Activated naive CD4-positive, alpha-beta T cell (primary cell): ENCODE results near the gene DCP2.

Experiments used
- DNase-seq, 4 experiments: peaks; one replicate each; lab custom pipeline; 2025; lab: John Stamatoyannopoulos, UW

DCP2 gene

GRCh38 chr5:113022661-113023060 is 46.1 kb downstream of the DCP2 start:
- DNase-seq: no peak

- no peak for DNase-seq
Observed at GRCh38 chr5:113024076-113024697, 47.6 kb downstream of the DCP2 start.

DNA sequence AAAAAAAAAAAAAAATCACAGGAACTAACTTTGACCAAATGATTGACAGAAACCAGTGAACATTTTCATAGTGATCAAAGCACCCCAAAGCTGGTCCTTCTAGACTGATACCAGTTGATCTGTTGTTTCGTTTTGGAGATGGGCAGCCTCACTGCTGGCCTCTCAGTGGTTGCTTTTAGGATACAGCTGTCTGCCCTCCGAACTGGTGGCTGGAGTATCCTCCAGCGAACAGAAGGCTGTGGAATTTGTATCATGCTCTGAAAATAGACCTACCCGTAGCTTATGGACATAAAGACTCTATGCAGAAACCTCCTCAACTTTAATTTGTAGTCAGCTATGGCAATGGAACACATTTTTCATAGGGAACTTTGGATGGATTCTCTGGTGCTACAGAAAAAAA is 49.0 kb downstream of the DCP2 start:
- DNase-seq: no peak

- no peak for DNase-seq
Observed at GRCh38 chr5:113026211-113026610, 49.6 kb downstream of the DCP2 start.

DNA sequence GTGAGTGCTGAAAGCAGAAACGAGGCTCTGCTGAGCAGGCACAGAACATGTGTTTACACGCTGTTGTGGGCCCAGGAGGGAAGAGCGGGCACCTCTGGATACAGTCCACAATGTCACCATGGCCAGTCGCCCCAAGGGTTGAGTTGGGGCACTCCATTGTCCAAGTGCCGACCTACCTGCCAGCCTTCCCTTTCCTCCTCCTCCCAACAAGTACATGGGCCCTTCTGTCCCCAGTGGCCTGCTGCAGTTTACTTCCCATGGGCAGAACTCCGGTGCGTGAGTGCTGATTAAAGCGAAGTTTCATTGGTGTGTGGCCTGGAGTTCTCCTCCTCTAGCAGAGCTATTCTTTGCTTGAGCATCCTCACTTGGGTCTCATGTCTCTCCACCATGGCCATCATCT is 50.4 kb downstream of the DCP2 start:
- DNase-seq: no peak

DNA sequence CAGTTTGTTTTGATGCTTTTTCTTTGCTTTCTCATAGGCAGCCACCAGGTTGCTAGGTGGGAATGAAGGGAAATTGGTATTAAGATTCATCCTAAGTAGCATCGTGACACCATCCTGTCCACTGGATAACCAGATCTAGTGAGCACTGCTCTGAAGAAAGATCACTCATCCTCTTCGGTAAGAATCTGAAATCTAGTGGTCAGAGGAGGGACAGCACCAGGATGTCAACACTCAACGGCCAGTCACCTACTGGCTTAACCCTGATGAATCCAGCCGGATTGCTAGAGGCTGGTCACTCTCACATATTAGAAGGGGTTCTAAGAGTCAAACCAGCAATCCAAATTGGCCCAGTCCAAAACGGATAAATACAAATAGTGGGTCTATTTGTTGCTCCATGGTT is 50.8 kb downstream of the DCP2 start:
- DNase-seq: no peak

GRCh38 chr5:113029614-113030013 is 53.0 kb downstream of the DCP2 start:
- no peak for DNase-seq

- DNase-seq: no peak
Observed at GRCh38 chr5:113031104-113031503, 54.5 kb downstream of the DCP2 start.

- no peak for DNase-seq
Observed at GRCh38 chr5:113031557-113031956, 55.0 kb downstream of the DCP2 start.

DNA sequence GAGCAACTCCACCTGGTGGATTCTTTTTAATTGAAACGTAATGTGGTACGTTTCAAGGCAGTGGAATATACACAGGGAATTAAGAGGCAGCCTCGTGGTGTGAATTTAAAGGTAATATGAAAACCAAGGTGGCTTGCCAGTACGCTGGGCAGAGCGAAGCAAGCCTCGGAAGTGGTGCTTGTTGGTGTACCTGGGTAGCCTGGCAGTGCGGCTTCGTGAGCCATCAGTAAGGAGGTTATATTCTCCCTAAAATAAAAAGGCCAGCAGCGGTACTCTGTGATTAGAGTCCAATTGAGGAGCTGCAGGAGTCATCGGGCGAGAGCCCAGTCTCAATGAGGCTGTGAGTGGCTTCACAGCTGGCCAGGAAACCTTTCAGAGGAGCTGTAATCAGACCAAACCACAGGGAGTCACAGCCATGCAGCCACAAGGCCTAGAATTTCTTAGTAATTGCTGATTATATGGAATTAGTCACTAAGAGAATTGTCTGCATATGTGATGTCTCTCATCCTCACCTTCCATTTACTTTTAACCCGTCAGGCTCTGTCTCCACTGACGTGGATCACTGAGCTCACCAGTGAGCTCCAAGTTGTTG is 57.7 kb downstream of the DCP2 start:
- no peak for DNase-seq

DNA sequence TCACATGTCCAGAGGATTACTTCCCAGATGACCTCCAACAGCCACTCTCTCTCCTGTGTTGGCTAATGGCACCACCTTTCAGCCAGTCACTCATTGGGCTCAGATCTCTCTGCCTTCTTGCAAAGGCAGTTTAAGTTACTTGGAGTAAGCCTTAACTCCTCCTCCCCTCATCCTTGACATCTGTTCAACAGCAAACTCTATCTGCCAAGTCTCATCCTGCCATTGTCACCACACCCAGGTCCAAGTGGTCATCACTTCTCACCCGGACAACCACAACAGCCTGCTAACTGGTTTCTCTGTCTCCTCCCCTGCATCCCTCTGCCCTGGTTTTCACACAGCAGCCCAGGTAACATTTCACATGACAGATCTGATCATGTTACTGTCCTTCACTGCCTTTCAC is 58.5 kb downstream of the DCP2 start:
- no peak for DNase-seq

DNA sequence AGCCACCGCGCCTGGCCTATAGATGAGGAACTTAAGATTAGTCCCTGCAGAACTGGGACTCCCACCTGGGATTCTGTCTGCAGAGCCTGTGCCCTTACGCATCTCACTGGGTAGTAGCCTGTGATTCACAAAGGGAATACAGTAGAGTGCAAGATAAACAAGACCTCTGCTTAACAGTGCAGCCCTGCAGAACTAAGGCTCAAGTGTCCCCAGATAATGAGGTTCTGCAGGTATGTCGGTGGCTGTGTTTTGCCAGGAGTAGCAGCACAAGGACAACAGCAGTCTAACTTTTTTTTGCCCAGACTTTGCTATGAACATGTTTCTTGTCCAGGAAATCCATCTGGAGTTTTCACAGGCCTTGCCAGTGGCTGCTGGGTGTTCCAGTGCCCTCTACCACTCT is 59.7 kb downstream of the DCP2 start:
- no peak for DNase-seq

DNA sequence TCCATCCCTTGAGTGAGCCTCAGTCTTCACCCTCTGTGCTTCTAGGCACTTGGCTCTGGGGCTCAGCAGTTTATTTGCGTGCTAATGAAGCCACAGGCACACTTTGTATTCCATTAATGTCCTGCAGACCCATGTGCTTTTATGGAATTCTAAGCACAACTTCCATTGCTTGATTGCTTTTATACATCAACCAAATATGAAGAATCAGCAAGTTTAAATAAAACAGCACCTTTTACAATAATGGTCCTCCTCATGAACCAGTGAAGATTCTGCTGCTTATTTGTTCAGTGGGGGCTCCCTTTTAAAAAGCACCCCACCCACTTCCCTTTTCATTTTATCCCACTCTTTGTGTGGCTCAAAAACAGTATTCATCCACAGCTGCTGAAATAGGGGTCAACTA is 60.2 kb downstream of the DCP2 start:
- DNase-seq: no peak

- DNase-seq: no peak
Observed at GRCh38 chr5:113038136-113038535, 61.5 kb downstream of the DCP2 start.

DNA sequence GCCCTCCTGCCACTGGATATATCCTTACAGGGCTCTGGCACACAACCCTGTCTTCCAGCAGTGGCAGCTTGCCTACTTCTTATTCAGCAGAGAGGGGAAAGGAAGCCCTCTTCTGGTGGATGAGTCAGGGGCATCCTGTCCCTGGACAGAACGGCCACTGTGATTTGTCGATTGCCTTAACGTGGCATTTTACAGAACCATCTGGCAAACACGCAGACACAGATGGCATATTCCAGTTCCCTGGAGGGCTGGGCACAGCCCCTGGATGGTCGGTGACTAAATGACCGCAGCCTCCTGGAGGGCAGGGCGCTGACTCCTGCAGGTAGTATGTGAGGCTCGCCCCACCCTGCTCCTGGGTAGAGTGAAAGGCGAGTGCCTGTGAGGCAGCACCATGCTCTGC is 62.1 kb downstream of the DCP2 start:
- DNase-seq: no peak

DNA sequence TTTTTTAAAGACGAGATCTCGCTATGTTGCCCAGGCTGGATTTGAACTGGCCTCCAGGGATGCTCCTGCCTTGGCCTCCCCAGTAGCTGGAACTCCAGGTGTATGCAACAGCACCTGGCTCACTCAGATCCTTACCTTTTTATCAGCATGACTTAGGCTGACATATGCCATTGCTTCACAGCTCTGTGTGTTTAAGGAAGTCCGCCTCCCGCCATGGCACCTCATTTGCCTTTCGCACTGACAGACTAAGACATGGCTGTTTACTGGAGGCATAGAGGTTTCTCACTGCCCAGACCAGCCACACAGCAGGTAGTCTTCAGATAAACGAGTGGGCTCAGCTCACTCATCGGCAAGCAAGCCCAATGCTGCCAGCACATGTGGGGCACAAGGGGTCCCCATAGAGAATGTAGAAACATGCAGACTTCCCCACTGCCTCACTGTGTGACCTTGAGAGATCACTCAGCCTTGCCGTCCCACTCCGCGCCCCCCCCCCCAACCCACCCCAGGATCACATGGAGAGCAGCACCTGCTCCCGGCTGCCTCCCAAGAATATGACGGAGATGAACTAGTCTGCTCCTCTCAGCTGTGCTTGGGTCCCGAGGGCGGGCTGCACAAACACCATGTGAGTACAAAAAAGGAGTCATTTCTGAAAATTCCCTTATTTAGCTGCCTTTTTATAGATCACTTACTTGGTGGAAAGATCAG is 62.8 kb downstream of the DCP2 start:
- DNase-seq: no peak

DNA sequence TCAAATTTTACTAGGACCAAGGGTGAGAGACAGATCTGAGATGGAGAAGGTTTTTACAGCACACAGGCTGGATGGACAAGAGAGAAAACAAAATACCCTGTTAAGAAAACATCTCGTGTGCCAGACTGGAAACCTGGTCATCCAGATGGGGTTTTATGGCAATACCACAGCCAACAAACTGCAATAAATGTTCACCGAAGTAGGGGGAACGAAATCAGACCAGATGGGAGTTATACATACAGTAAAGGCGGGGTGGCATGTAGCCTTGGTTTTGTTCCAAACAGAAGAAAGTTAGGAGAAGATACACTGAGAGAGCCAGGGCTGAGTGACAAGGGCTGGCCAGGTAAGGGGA is 63.3 kb downstream of the DCP2 start:
- DNase-seq: no peak

- DNase-seq: no peak
Observed at GRCh38 chr5:113040672-113041260, 64.2 kb downstream of the DCP2 start.

GRCh38 chr5:113042491-113043243 is 66.1 kb downstream of the DCP2 start:
- DNase-seq: no peak

DNA sequence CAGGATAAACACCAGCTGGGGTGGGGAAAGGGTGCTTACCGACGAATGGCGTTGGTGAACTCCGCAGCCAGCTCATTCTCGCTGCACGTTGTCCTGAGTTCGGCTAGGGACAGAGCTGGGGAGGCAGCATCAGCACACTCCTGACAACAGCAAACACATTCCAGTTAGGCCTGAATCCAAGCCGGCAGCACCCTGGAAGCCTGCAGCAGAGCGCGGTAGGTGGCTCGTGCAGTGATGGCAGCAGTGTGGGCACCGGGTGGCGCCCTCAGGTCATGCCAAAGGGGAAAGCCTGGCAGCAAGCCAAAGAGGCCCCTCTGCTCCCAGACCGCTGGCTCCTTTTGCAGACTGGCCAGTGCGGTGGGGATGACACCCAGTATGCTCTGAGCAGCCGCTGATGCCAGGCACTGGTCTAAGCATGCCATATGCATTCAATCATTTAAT is 66.9 kb downstream of the DCP2 start:
- no peak for DNase-seq

- DNase-seq: no peak
Observed at GRCh38 chr5:113044776-113045465, 68.3 kb downstream of the DCP2 start.

DNA sequence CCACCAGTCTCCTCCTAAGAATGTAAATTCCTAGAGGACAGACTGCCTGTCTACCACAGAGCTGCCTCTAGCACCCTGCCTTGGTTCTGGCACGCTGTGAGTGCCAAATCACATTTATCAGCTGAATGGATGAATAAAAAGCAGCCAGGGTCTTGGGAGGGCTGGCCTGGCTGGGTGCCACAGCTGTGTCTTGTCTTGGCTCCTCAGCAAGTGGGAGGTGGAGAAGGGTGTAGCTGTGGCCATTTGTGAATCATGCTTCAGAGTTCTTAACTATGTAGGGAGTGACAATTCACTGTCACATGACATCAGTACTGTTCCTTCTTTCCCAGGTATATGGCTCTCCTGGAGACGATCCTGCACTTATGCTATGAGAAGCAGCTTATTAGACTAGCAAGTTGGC is 70.6 kb downstream of the DCP2 start:
- no peak for DNase-seq
